H1 (cell line): ENCODE data around the gene NME8. TPM values are rescaled to one million over a fixed set of nuclear protein-coding genes. Genes with fewer than 3 reads are reported as not detected.

ENCODE experiments used
- CTCF ChIA-PET: fragments of 300-600 bp; sonication (Branson Sonifier 250); formaldehyde crosslinking; loops from one replicate; lab custom pipeline; 2021; ENCODE audit not compliant: partially characterized antibody; lab: Charles Lee
- POLR2A ChIA-PET: fragments of 300-600 bp; sonication (Branson Sonifier 250); formaldehyde crosslinking; loops from one replicate; lab custom pipeline; 2021; ENCODE audit warnings: inconsistent platforms; ENCODE audit not compliant: partially characterized antibody; lab: Charles Lee
- DNase-seq, 2 experiments: peaks; one replicate each; pipeline versions ENCODE4 v3.0.0 to v3.0.0-alpha.2; 2010 to 2022; ENCODE audit warnings: low spot score in 2 of 2, low read depth in 1 of 2, mixed read lengths in 1 of 2
- FAIRE-seq: peaks from 2 replicates; lab custom pipeline; 2011; peaks lifted over from hg19 to GRCh38; lab: Jason Lieb, UNC
- H2AFZ ChIP-seq: 2 replicates; pipeline ENCODE4 v1.8.1; 2012; ENCODE audit warnings: low read length, inconsistent platforms
- H2AK5ac ChIP-seq: 2 replicates; pipeline ENCODE4 v1.6.1; 2013; ENCODE audit warnings: low read depth, low read length
- H2BK120ac ChIP-seq: replicated peaks from 2 replicates; pipeline ENCODE3; 2013; ENCODE audit warnings: low read depth, low read length, inconsistent platforms
- H2BK12ac ChIP-seq: 2 replicates; pipeline ENCODE4 v1.6.1; 2013; ENCODE audit warnings: low read depth, low read length
- H2BK15ac ChIP-seq: 2 replicates; pipeline ENCODE4 v1.6.1; 2013; ENCODE audit warnings: low read length
- H2BK20ac ChIP-seq: 2 replicates; pipeline ENCODE4 v1.6.1; 2013; ENCODE audit warnings: low read length
- H2BK5ac ChIP-seq: 2 replicates; pipeline ENCODE4 v1.6.1; 2013; ENCODE audit warnings: low read depth, low read length
- H3K14ac ChIP-seq: 2 replicates; pipeline ENCODE4 v1.6.1; 2013; ENCODE audit warnings: inconsistent platforms; ENCODE audit not compliant: insufficient read length
- H3K18ac ChIP-seq: 2 replicates; pipeline ENCODE4 v1.6.1; 2013; ENCODE audit warnings: low read length; ENCODE audit errors: extremely low read depth
- H3K23ac ChIP-seq: 2 replicates; pipeline ENCODE4 v1.6.1; 2013; ENCODE audit warnings: inconsistent platforms; ENCODE audit not compliant: insufficient read length
- H3K23me2 ChIP-seq: 2 replicates; pipeline ENCODE4 v1.6.1; 2013; ENCODE audit warnings: low read depth, low read length
- H3K27ac ChIP-seq: 2 replicates; pipeline ENCODE4 v1.6.1; 2011; ENCODE audit warnings: low read depth, low read length, inconsistent platforms
- H3K27me3 ChIP-seq, 4 experiments: replicated peaks in 1 of 4; 1 replicate in 1 of 4; 2 replicates in 3 of 4; pipeline versions ENCODE4 v1.6.1 to v1.8.1; 2011 to 2013; ENCODE audit warnings: low read length in 3 of 4, mild to moderate bottlenecking in 3 of 4, inconsistent platforms in 2 of 4, mixed read lengths in 2 of 4, moderate library complexity in 1 of 4; ENCODE audit not compliant: control insufficient read depth in 3 of 4, insufficient read depth in 3 of 4; ENCODE audit errors: extremely low read depth in 1 of 4
- H3K36me3 ChIP-seq, 4 experiments: 2 replicates each; pipeline versions ENCODE4 v1.6.1 to v1.8.1; 2011 to 2013; ENCODE audit warnings: mild to moderate bottlenecking in 4 of 4, low read length in 3 of 4, moderate library complexity in 2 of 4, control low read depth in 1 of 4, inconsistent platforms in 1 of 4; ENCODE audit not compliant: insufficient read depth in 4 of 4, control insufficient read depth in 2 of 4
- H3K4ac ChIP-seq: replicated peaks from 2 replicates; pipeline ENCODE3; 2013; ENCODE audit warnings: low read length, low read depth, mixed read lengths, inconsistent platforms; ENCODE audit not compliant: insufficient read length
- H3K4me1 ChIP-seq, 4 experiments: replicated peaks in 1 of 4; 1 replicate in 1 of 4; 2 replicates in 3 of 4; pipeline versions ENCODE4 v1.6.1 to v1.8.1; 2011 to 2013; ENCODE audit warnings: low read length in 3 of 4, inconsistent platforms in 2 of 4, mixed read lengths in 1 of 4; ENCODE audit not compliant: insufficient read depth in 4 of 4, control insufficient read depth in 3 of 4
- H3K4me2 ChIP-seq, 2 experiments: 2 replicates each; pipeline versions ENCODE4 v1.6.1 to v1.8.1; 2011 to 2013; ENCODE audit warnings: low read depth in 2 of 2, low read length in 2 of 2, control low read depth in 1 of 2, inconsistent platforms in 1 of 2, mild to moderate bottlenecking in 1 of 2; ENCODE audit not compliant: insufficient read depth in 1 of 2
- H3K4me3 ChIP-seq, 4 experiments: fragments of 200-600, 300-600 bp in 1 of 4; sonication (generic), shearing (Covaris generic), sonication (Bioruptor Twin) in 1 of 4; 2 replicates each; pipeline versions ENCODE4 v1.5.1 to v1.8.1; 2011 to 2016; ENCODE audit warnings: low read length in 4 of 4, low read depth in 3 of 4, control low read depth in 2 of 4, inconsistent platforms in 2 of 4, mild to moderate bottlenecking in 2 of 4, mixed read lengths in 1 of 4, moderate library complexity in 1 of 4; ENCODE audit not compliant: insufficient read depth in 2 of 4; ENCODE audit errors: extremely low read depth in 1 of 4
- H3K56ac ChIP-seq: replicated peaks from 2 replicates; pipeline ENCODE3; 2013; ENCODE audit warnings: low read depth, mild to moderate bottlenecking, mixed read lengths, low read length, inconsistent platforms; ENCODE audit not compliant: insufficient read length
- H3K79me1 ChIP-seq: 2 replicates; pipeline ENCODE4 v1.6.1; 2013; ENCODE audit warnings: low read depth, low read length, control low read depth
- H3K79me2 ChIP-seq, 2 experiments: 2 replicates each; pipeline versions ENCODE4 v1.6.1 to v1.8.1; 2012 to 2013; ENCODE audit warnings: low read length in 2 of 2, mild to moderate bottlenecking in 2 of 2, inconsistent platforms in 1 of 2; ENCODE audit not compliant: insufficient read depth in 2 of 2, control insufficient read depth in 1 of 2
- H3K9ac ChIP-seq, 4 experiments: replicated peaks in 1 of 4; 1 replicate in 1 of 4; 2 replicates in 3 of 4; pipeline versions ENCODE4 v1.6.1 to v1.8.1; 2011 to 2013; ENCODE audit warnings: low read depth in 3 of 4, low read length in 3 of 4, control low read depth in 2 of 4, mild to moderate bottlenecking in 2 of 4, moderate library complexity in 2 of 4, inconsistent platforms in 1 of 4; ENCODE audit errors: extremely low read depth in 1 of 4
- H3K9me3 ChIP-seq, 2 experiments: 2 replicates each; pipeline versions ENCODE4 v1.6.1 to v1.8.1; 2012 to 2013; ENCODE audit warnings: mild to moderate bottlenecking in 2 of 2, moderate library complexity in 2 of 2, control low read depth in 1 of 2, inconsistent platforms in 1 of 2, low read depth in 1 of 2, low read length in 1 of 2, mixed read lengths in 1 of 2; ENCODE audit not compliant: insufficient read depth in 2 of 2
- H4K20me1 ChIP-seq, 2 experiments: replicated peaks in 1 of 2; 2 replicates each; pipeline versions ENCODE3 to v1.8.1; 2011 to 2013; ENCODE audit warnings: inconsistent platforms in 2 of 2, low read length in 2 of 2, mild to moderate bottlenecking in 1 of 2; ENCODE audit not compliant: insufficient read depth in 2 of 2, control insufficient read depth in 1 of 2
- H4K5ac ChIP-seq: 2 replicates; pipeline ENCODE4 v1.6.1; 2013; ENCODE audit warnings: low read length, low read depth, mixed read lengths, inconsistent platforms; ENCODE audit not compliant: insufficient read length
- H4K8ac ChIP-seq: 2 replicates; pipeline ENCODE4 v1.8.0; 2013; ENCODE audit warnings: mild to moderate bottlenecking, moderate library complexity, low read length, inconsistent platforms; ENCODE audit not compliant: insufficient read depth; ENCODE audit errors: extremely low read depth
- H4K91ac ChIP-seq: replicated peaks from 2 replicates; pipeline ENCODE3; 2013; ENCODE audit warnings: low read length, mixed read lengths, inconsistent platforms; ENCODE audit not compliant: insufficient read length
- ATF2 ChIP-seq: IDR thresholded peaks from 2 replicates; pipeline ENCODE4 v1.6.1; 2012; ENCODE audit warnings: low read length, inconsistent platforms
- EP300 ChIP-seq, 2 experiments: IDR thresholded peaks; 1 replicate in 1 of 2; 2 replicates in 1 of 2; pipeline ENCODE4 v1.6.1; 2011 to 2012; ENCODE audit warnings: low read depth in 2 of 2, low read length in 2 of 2, mild to moderate bottlenecking in 2 of 2, borderline replicate concordance in 1 of 2, inconsistent platforms in 1 of 2, moderate library complexity in 1 of 2
- SIRT6 ChIP-seq: IDR thresholded peaks from one replicate; pipeline ENCODE4 v1.7.1; 2012; ENCODE audit warnings: low read length, inconsistent platforms
- SRF ChIP-seq: IDR thresholded peaks from 2 replicates; pipeline ENCODE4 v1.6.1; 2011; ENCODE audit warnings: mild to moderate bottlenecking, low read depth, low read length, moderate library complexity
- SUZ12 ChIP-seq: fragments of 200-600 bp; sonication (generic); IDR thresholded peaks from 2 replicates; pipeline ENCODE4 v1.6.1; 2012; ENCODE audit warnings: mild to moderate bottlenecking, inconsistent platforms, low read length, moderate library complexity, mixed read lengths
- TAF7 ChIP-seq: optimal IDR thresholded peaks from 2 replicates; pipeline ENCODE3; 2011; ENCODE audit warnings: low read depth, mild to moderate bottlenecking, inconsistent platforms, low read length, moderate library complexity, borderline replicate concordance
- TBP ChIP-seq: IDR thresholded peaks from 2 replicates; pipeline ENCODE4 v1.6.1; 2011; ENCODE audit warnings: low read depth, low read length, improper control_type of control experiment
- WGBS, 2 experiments: shearing (Covaris generic) in 1 of 2; methylation state at CpG; one replicate each; pipeline versions ENCODE4 v1.1.6 to v1.1.7; 2013 to 2015; ENCODE audit warnings: low lambda C conversion rate in 2 of 2, mixed read lengths in 2 of 2, inconsistent platforms in 1 of 2, low coverage in 1 of 2, missing lambda C conversion rate in 1 of 2; ENCODE audit not compliant: insufficient replicate concordance in 2 of 2, insufficient coverage in 1 of 2, insufficient read length in 1 of 2; ENCODE audit errors: extremely low coverage in 1 of 2, missing lambda C conversion rate in 1 of 2; 5-methylcytosine and 5-hydroxymethylcytosine counted together
- polyA plus RNA-seq, 7 experiments: library from polyadenylated mRNA; depleted of rRNA in 3 of 7; stranded (reverse) in 5 of 7; unstranded in 2 of 7; fragments of >200 nt in 5 of 7; fragments of 200-250 nt in 2 of 7; gene quantifications; 1 replicate in 5 of 7; 2 replicates in 1 of 7; 4 replicates in 1 of 7; pipeline versions ENCODE4 v1.2.1 to v1.2.3, GENCODE V29; 2011 to 2013; ENCODE audit warnings: missing spikeins in 2 of 7, mixed read lengths in 2 of 7
- total RNA-seq: library from RNA; stranded (reverse); fragmentation: NEBNext Ultra II Directional; extraction: Animal tissue kit (Norgen Biotek cat#: 25700); gene quantifications from 2 replicates; pipeline ENCODE4 v1.2.1, GENCODE V29; 2021

The NME8 gene
- total and polyA plus RNA-seq, 2 of the 8 experiments (the other 6 are each of a cell fraction or from before 2014, with no cell fraction given) = 0.22 to 0.44 TPM

GRCh38 chr7:37908221-37908788 is 59.9 kb downstream of the NME8 start:
- no peak for FAIRE-seq
- POLR2A ChIA-PET = no interaction called here
- no peak overlapping the region for H3K56ac ChIP-seq
- H2BK12ac ChIP-seq = no peak overlapping the region
- H2BK120ac ChIP-seq = no peak overlapping the region
- H2BK15ac ChIP-seq = no peak overlapping the region
- H3K9me3 ChIP-seq = no peaks in the 10 kb centered on the region
- no peak overlapping the region for H3K23ac ChIP-seq
- no peak for DNase-seq
- H4K20me1 ChIP-seq = no peaks in the 10 kb centered on the region
- H4K5ac ChIP-seq = no peak overlapping the region
- no peak overlapping the region for H4K91ac ChIP-seq
- TF ChIP-seq ATF2 (no peak), SUZ12 (no peak), EP300 (IDR thresholded peaks at IDR 0.05; ENCODE audit: borderline replicate concordance in 1 of 2, low read depth in 2 of 2, low read length in 2 of 2) (no peak), SIRT6 (no peak), TBP (no peak), TAF7 (no peak), SRF (no peak)
- H2BK20ac ChIP-seq = no peak overlapping the region
- no peak overlapping the region for H3K4ac ChIP-seq
- no peak overlapping the region for H3K4me3 ChIP-seq
- CTCF ChIA-PET = interaction anchor here (0.6 to 3.9 kb wide), 8 partner anchors 9 to 535 kb away, joined by 3 to 52 read pairs (median 4); partner anchors contain the start of genes EPDR1 and SFRP4
- no peaks in the 10 kb centered on the region for H3K4me1 ChIP-seq
- H3K27ac ChIP-seq = no peak overlapping the region
- H3K36me3 ChIP-seq = no peaks in the 10 kb centered on the region
- WGBS, 2 experiments = 91% methylated on average over 1 of the region's 1 CpG; no CpG with 5 or more reads in 1 of the 2 experiments
- H3K27me3 ChIP-seq = no peaks in the 10 kb centered on the region; a peak in 2 of 7 replicates
- no peaks in the 10 kb centered on the region for H3K79me2 ChIP-seq
- no peaks in the 10 kb centered on the region for H3K79me1 ChIP-seq
- no peaks in the 10 kb centered on the region for H3K23me2 ChIP-seq
- H2AFZ ChIP-seq = no peak overlapping the region
- no peak overlapping the region for H4K8ac ChIP-seq
- no peak overlapping the region for H3K14ac ChIP-seq
- no peak overlapping the region for H3K18ac ChIP-seq
- no peak overlapping the region for H3K9ac ChIP-seq
- H2BK5ac ChIP-seq = no peak overlapping the region
- H2AK5ac ChIP-seq = no peak overlapping the region
- no peak overlapping the region for H3K4me2 ChIP-seq
